K562 (cell line): ENCODE measurements around the gene TBRG1. TPM values are rescaled to one million over a fixed set of nuclear protein-coding genes. Genes with fewer than 3 reads are reported as not detected.

ENCODE experiments used
- CLOCK ChIP-seq: fragments of 250-450 bp; sonication (Bioruptor Pico); IDR thresholded peaks from 2 replicates; pipeline ENCODE4 v1.4.0; 2020; ENCODE audit warnings: mild to moderate bottlenecking, moderate library complexity, borderline replicate concordance
- CREB3 ChIP-seq: fragments of 450-650 bp; conservative IDR thresholded peaks from 2 replicates; pipeline ENCODE4 v1.6.1; 2016; ENCODE audit warnings: missing genetic modification characterization, low read depth, mild to moderate bottlenecking, missing compliant biosample characterization, moderate library complexity
- EHMT2 ChIP-seq: fragments of 450-650 bp; IDR thresholded peaks from 2 replicates; pipeline ENCODE4 v1.6.1; 2018; ENCODE audit warnings: antibody characterized with exemption
- FOXK1 ChIP-seq: sonication (generic); formaldehyde crosslinking; IDR thresholded peaks from 2 replicates; pipeline ENCODE4 v1.8.0; 2022; ENCODE audit warnings: missing genetic modification reagents, mild to moderate bottlenecking, borderline replicate concordance
- HMGN3 ChIP-seq: IDR thresholded peaks from 2 replicates; pipeline ENCODE4 v1.6.1; 2011; ENCODE audit warnings: borderline replicate concordance, low read depth, mild to moderate bottlenecking, mixed read lengths, low read length; ENCODE audit not compliant: insufficient read length; ENCODE audit errors: extremely low read depth
- NR1H2 ChIP-seq: sonication (generic); formaldehyde crosslinking; IDR thresholded peaks from 2 replicates; pipeline ENCODE4 v1.4.0; 2020; ENCODE audit warnings: mild to moderate bottlenecking, missing genetic modification reagents
- NR2F6 ChIP-seq: fragments of 450-650 bp; formaldehyde crosslinking; IDR thresholded peaks from 2 replicates; pipeline ENCODE4 v1.4.0; 2020; ENCODE audit warnings: mild to moderate bottlenecking
- SIX5 ChIP-seq, 2 experiments: IDR thresholded peaks; 2 replicates each; pipeline ENCODE4 v1.6.1; 2011; ENCODE audit warnings: low read length in 2 of 2, borderline replicate concordance in 1 of 2, low read depth in 1 of 2, mild to moderate bottlenecking in 1 of 2, moderate library complexity in 1 of 2; ENCODE audit not compliant: insufficient read depth in 1 of 2
- ZBTB11 ChIP-seq, 3 experiments: fragments of 200-800 bp in 1 of 3; fragments of 250-450 bp in 1 of 3; fragments of 450-650 bp in 1 of 3; sonication (Bioruptor Pico) in 1 of 3; sonication (Bioruptor generic) in 1 of 3; formaldehyde crosslinking in 1 of 3; IDR thresholded peaks; 2 replicates each; pipeline versions ENCODE4 v1.6.1 to v1.8.0; 2016 to 2022; ENCODE audit warnings: mild to moderate bottlenecking in 2 of 3, missing genetic modification characterization in 2 of 3, missing compliant biosample characterization in 1 of 3, moderate library complexity in 1 of 3
- ZNF449 ChIP-seq: fragments of 250-450 bp; sonication (Bioruptor Pico); IDR thresholded peaks from 2 replicates; pipeline ENCODE4 v1.8.0; 2022; ENCODE audit warnings: moderate library complexity, mild to moderate bottlenecking, inconsistent platforms
- ZNF592 ChIP-seq: fragments of 450-650 bp; IDR thresholded peaks from 2 replicates; pipeline ENCODE4 v1.6.1; 2017; ENCODE audit warnings: antibody characterized with exemption, mild to moderate bottlenecking
- polyA plus RNA-seq, 8 experiments: library from polyadenylated mRNA; depleted of rRNA in 4 of 8; stranded (reverse) in 5 of 8; unstranded in 3 of 8; fragments of >200 nt; fragmentation: Nextera tagmentation in 2 of 8; fragmentation: Illumina TruSeq in 1 of 8; extraction: Ambion mirVana in 2 of 8; extraction: Trizol in 1 of 8; gene quantifications; 2 replicates each; pipeline versions ENCODE4 v1.2.1 to v1.2.3, GENCODE V29; 2011 to 2014; ENCODE audit warnings: inconsistent platforms in 1 of 8, missing spikeins in 1 of 8
- total RNA-seq, 7 experiments: library from RNA; depleted of rRNA in 6 of 7; stranded (reverse); fragments of >200 nt in 6 of 7; fragmentation: Illumina TruSeq in 2 of 7; extraction: Trizol in 2 of 7; gene quantifications; 2 replicates each; pipeline versions ENCODE4 v1.2.1 to v1.2.3, GENCODE V29; 2011 to 2021; ENCODE audit warnings: low replicate concordance in 1 of 7

TBRG1 gene
- total and polyA plus RNA-seq, 9 of the 15 experiments (the other 6 are each of a cell fraction or from before 2014, with no cell fraction given): 8.7 to 30.0 (median 20.2) TPM

GRCh38 chr11:124644426-124645280 is 22.0 kb downstream of the TBRG1 start (continued):
- no peak for TF ChIP-seq ZBTB11 (CRISPR knock-in tag; IDR thresholded peaks at IDR 0.05)
- TF ChIP-seq EHMT2: no peak
- no peak for TF ChIP-seq SIX5 (IDR thresholded peaks at IDR 0.05; ENCODE audit: borderline replicate concordance in 1 of 2, insufficient read depth in 1 of 2, low read depth in 1 of 2, low read length in 2 of 2)
- no peak for TF ChIP-seq CLOCK (CRISPR knock-in tag)
- no peak for TF ChIP-seq NR2F6 (CRISPR knock-in tag)
- no peak for TF ChIP-seq FOXK1 (CRISPR knock-in tag)
- TF ChIP-seq ZNF449 (CRISPR knock-in tag): no peak
- TF ChIP-seq CREB3 (tag): no peak
- TF ChIP-seq HMGN3: no peak
- TF ChIP-seq ZNF592: no peak
- no peak for TF ChIP-seq NR1H2 (CRISPR knock-in tag)
